HUES64 (cell line): ENCODE results near the gene CCDC92B.
A peak's percentile ranks its signal among the peaks of the same experiment; 100 is the strongest.

Experiments
- H3K27ac ChIP-seq: 2 replicates; pipeline ENCODE4 v1.7.0; 2013; ENCODE audit warnings: low read depth, low read length, inconsistent platforms
- H3K27me3 ChIP-seq: 2 replicates; pipeline ENCODE4 v1.6.1; 2013; ENCODE audit warnings: mild to moderate bottlenecking, low read length; ENCODE audit not compliant: insufficient read depth
- H3K36me3 ChIP-seq: 2 replicates; pipeline ENCODE4 v1.6.1; 2013; ENCODE audit warnings: mild to moderate bottlenecking, low read length; ENCODE audit not compliant: insufficient read depth
- H3K4me1 ChIP-seq: 2 replicates; pipeline ENCODE4 v1.6.1; 2013; ENCODE audit warnings: mild to moderate bottlenecking, low read length, moderate library complexity; ENCODE audit not compliant: insufficient read depth
- H3K4me3 ChIP-seq: 2 replicates; pipeline ENCODE4 v1.5.1; 2013; ENCODE audit warnings: mild to moderate bottlenecking, low read length, moderate library complexity
- H3K9ac ChIP-seq: 2 replicates; pipeline ENCODE4 v1.6.1; 2013; ENCODE audit warnings: mild to moderate bottlenecking, low read depth, low read length
- H3K9me3 ChIP-seq: 2 replicates; pipeline ENCODE4 v1.6.1; 2013; ENCODE audit warnings: low read depth, low read length; ENCODE audit not compliant: insufficient read depth
- WGBS: fragments of 150-250, 120-280 bp; methylation state at CpG from one replicate; pipeline ENCODE4 v1.1.7; 2013; ENCODE audit warnings: missing lambda C conversion rate; 5-methylcytosine and 5-hydroxymethylcytosine counted together

CCDC92B gene

GRCh38 chr17:2777242-2777867 lies 27.9 kb upstream of the CCDC92B start:
- Histone ChIP-seq H3K36me3 (no peaks in the 10 kb centered on the region), H3K27me3 (peaks cover 15% of the 10 kb centered on the region), H3K4me3 (peak overlapping the region; percentile 85), H3K4me1 (no peaks in the 10 kb centered on the region), H3K9ac (peak overlapping the region; percentile 54; the same call in 1 of the 2 replicates), H3K9me3 (no peaks in the 10 kb centered on the region), H3K27ac (no peak overlapping the region)
- WGBS, result 30% methylated on average over 11 of the region's 11 CpGs

GRCh38 chr17:2776589-2777241 lies 27.3 kb upstream of the CCDC92B start:
- WGBS, result 1% methylated on average over 70 of the region's 80 CpGs
- no peaks in the 10 kb centered on the region for H3K9me3 ChIP-seq
- H3K27ac ChIP-seq, result no peak overlapping the region
- H3K9ac ChIP-seq, result peak overlapping the region; percentile 70
- H3K27me3 ChIP-seq, result peaks cover 15% of the 10 kb centered on the region
- H3K36me3 ChIP-seq, result no peaks in the 10 kb centered on the region
- H3K4me3 ChIP-seq, result peak overlapping the region; percentile 85
- no peaks in the 10 kb centered on the region for H3K4me1 ChIP-seq

GRCh38 chr17:2775206-2775605 lies 25.8 kb upstream of the CCDC92B start:
- Histone ChIP-seq H3K9ac (no peak overlapping the region), H3K27me3 (peaks cover 15% of the 10 kb centered on the region), H3K27ac (no peak overlapping the region), H3K4me1 (no peaks in the 10 kb centered on the region), H3K9me3 (no peaks in the 10 kb centered on the region), H3K4me3 (no peak overlapping the region), H3K36me3 (no peaks in the 10 kb centered on the region)
- WGBS, result 91% methylated on average over 6 of the region's 6 CpGs

GRCh38 chr17:2770129-2770528 lies 20.7 kb upstream of the CCDC92B start:
- no peak overlapping the region for H3K27ac ChIP-seq
- H3K4me3 ChIP-seq, result no peak overlapping the region
- no peaks in the 10 kb centered on the region for H3K36me3 ChIP-seq
- no peaks in the 10 kb centered on the region for H3K4me1 ChIP-seq
- H3K27me3 ChIP-seq, result no peaks in the 10 kb centered on the region
- H3K9me3 ChIP-seq, result no peaks in the 10 kb centered on the region
- 80% methylated on average over 12 of the region's 12 CpGs for whole genome bisulfite sequencing
- H3K9ac ChIP-seq, result no peak overlapping the region

GRCh38 chr17:2758870-2759269 lies 9.4 kb upstream of the CCDC92B start:
- H3K36me3 ChIP-seq, result no peaks in the 10 kb centered on the region
- no peaks in the 10 kb centered on the region for H3K9me3 ChIP-seq
- no peaks in the 10 kb centered on the region for H3K4me1 ChIP-seq
- no peak overlapping the region for H3K9ac ChIP-seq
- no peak overlapping the region for H3K27ac ChIP-seq
- peaks cover 21% of the 10 kb centered on the region for H3K27me3 ChIP-seq
- WGBS, result 89% methylated on average over 4 of the region's 4 CpGs
- no peak overlapping the region for H3K4me3 ChIP-seq

- WGBS, result under 1% methylated on average over 46 of the region's 46 CpGs
- Histone ChIP-seq H3K36me3 (no peaks in the 10 kb centered on the region), H3K27me3 (peaks cover 27% of the 10 kb centered on the region), H3K4me3 (peak overlapping the region; percentile 69), H3K4me1 (peaks cover 7% of the 10 kb centered on the region; the same call in 1 of the 2 replicates), H3K27ac (no peak overlapping the region), H3K9ac (peak overlapping the region; percentile 45), H3K9me3 (no peaks in the 10 kb centered on the region)
These were observed 6.7 kb upstream of the CCDC92B start for GRCh38 chr17:2755891-2756724.

GRCh38 chr17:2751491-2751890 lies 2.0 kb upstream of the CCDC92B start:
- Histone ChIP-seq H3K36me3 (no peaks in the 10 kb centered on the region), H3K4me1 (peaks cover 7% of the 10 kb centered on the region; the same call in 1 of the 2 replicates), H3K9me3 (no peaks in the 10 kb centered on the region), H3K9ac (no peak overlapping the region), H3K4me3 (no peak overlapping the region), H3K27ac (no peak overlapping the region), H3K27me3 (peaks cover 43% of the 10 kb centered on the region)
- WGBS, result 55% methylated on average over 2 of the region's 2 CpGs

GRCh38 chr17:2750721-2751120 lies 1.3 kb upstream of the CCDC92B start:
- H3K9ac ChIP-seq, result no peak overlapping the region
- WGBS, result 92% methylated on average over 2 of the region's 2 CpGs

GRCh38 chr17:2749784-2750181 lies 331 bp upstream of the CCDC92B start:
- Histone ChIP-seq H3K4me1 (peaks cover 7% of the 10 kb centered on the region; the same call in 1 of the 2 replicates), H3K27ac (no peak overlapping the region), H3K36me3 (no peaks in the 10 kb centered on the region), H3K9me3 (no peaks in the 10 kb centered on the region), H3K27me3 (peaks cover 32% of the 10 kb centered on the region), H3K4me3 (peak overlapping the region; percentile 46), H3K9ac (no peak overlapping the region)
- under 1% methylated on average over 34 of the region's 35 CpGs for WGBS

More at GRCh38 chr17:2750721-2751120, 1.3 kb upstream of the CCDC92B start:
- Histone ChIP-seq H3K27me3 (peaks cover 37% of the 10 kb centered on the region), H3K36me3 (no peaks in the 10 kb centered on the region), H3K4me1 (peaks cover 7% of the 10 kb centered on the region; the same call in 1 of the 2 replicates), H3K9me3 (no peaks in the 10 kb centered on the region), H3K4me3 (no peak overlapping the region), H3K27ac (no peak overlapping the region)

- no peak overlapping the region for H3K9ac ChIP-seq
- H3K4me1 ChIP-seq, result no peaks in the 10 kb centered on the region
- H3K9me3 ChIP-seq, result no peaks in the 10 kb centered on the region
- H3K27me3 ChIP-seq, result peaks cover 15% of the 10 kb centered on the region
- 74% methylated on average over 11 of the region's 11 CpGs for WGBS
- H3K27ac ChIP-seq, result no peak overlapping the region
- no peak overlapping the region for H3K4me3 ChIP-seq
- H3K36me3 ChIP-seq, result no peaks in the 10 kb centered on the region
These were observed 4.0 kb downstream of the CCDC92B start for GRCh38 chr17:2745317-2746037.
